HG02840 (cell line): ENCODE results near the gene SESN2.

ENCODE experiments used
- ATAC-seq: cut with Tn5 transposase; IDR thresholded peaks from one replicate; pipeline ENCODE4 v1.9.1; 2021; ENCODE audit warnings: mild to moderate bottlenecking, moderate library complexity, moderate number of reproducible peaks; ENCODE audit not compliant: unreplicated experiment, low FRiP score

Gene SESN2

GRCh38 chr1:28259252-28259933 is at the start of gene SESN2:
SESN2 (plus strand) TSS chr1:28259518; CDS start chr1:28259848, 330 bp downstream.
- peak; percentile 90 for ATAC-seq

DNA sequence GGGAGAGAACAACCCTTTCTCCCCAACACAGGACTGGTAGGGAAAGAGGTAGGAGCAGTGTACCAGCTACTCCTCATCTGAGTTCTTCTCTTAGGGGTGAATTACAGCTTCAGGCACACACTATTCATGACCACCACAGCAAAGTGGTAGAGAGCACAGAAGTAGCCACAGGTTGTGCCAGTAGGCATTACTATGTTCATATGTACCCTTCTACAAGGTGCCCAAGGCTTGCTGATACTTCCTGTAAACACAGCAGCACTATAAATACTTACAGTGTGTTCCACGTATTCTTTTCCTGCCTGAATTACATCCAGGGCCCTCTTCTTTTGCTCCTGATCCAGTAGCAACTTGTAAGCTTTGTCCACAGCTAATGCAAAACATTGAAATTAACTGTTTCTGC is 49.6 kb upstream of the SESN2 start:
- ATAC-seq, result no peak

- ATAC-seq, result no peak
These were observed 46.0 kb upstream of the SESN2 start for GRCh38 chr1:28213315-28213714.

- no peak for ATAC-seq
These were observed 30.2 kb upstream of the SESN2 start for GRCh38 chr1:28229089-28229488.

DNA sequence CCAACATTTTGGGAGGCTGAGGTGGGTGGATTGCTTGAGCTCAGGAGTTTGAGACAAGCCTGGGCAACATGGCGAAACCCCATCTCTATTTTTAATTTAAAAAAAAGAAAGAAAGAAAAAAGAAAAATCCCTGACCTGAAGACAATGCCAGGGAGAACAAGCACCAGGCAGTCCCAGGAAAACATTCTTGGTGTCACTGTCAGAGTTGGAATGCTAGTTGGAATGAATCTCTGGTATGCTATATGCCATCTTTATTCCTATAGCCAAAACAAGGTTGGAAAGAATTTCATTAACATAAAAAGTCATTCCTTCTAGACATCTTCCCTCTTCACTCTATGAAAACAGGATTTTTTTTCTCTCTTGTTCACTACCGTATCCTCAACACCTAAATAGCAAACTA is 29.3 kb upstream of the SESN2 start:
- ATAC-seq, result no peak

DNA sequence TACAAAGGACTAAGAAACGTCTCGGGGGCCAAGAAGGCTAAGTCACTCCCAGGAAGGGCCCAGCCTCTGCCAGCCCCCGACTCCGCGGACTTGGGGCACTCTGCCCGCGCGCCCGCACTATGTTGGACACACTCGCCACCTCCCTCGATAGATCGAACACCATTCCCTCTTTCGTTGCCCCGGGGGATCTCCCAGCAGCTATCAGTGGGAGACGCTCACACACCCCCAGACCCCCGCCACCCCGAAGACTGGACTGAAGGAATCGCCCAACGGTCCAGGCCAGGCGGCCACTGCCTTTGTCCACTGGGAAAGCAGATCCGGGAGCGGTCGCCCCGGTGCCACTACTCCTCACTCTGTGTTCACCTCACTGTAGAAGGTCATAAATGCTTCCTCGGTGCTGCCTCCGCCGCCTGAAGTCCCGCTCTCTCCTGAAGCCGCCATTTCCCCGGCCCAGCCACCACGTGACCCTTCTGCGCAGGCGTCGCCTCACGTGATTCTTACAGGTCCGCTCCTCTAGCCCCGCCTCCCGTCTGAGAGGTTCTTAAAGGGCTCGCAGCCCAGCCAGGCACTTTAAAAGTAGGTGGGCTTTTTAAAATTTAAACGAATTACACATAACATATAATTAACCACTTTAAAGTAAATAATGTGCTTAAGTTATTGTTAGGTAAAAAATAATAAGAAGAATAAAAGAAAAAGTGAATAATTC is 26.6 kb upstream of the SESN2 start, which contains the start of gene DNAJC8:
TSS of gene DNAJC8 (minus strand) at position 472 of the 706 bp plus-strand sequence. CDS start at position 441, 31 bp downstream.
- no peak for ATAC-seq

DNA sequence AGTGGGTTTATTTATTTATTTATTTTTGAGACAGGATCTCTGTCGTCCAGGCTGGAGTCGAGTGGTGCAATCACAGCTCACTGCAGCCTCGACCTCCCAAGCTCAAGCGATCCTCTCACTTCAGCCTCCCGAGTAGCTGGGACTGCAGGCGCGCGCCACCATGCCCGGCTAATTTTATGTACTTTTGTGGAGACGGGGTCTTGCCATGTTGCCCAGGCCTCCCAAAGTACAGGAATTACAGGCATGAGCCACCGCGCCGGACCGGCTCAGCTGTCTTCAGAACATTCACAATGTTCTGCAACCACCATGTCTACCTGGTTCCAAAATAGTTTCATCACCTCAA is 26.1 kb upstream of the SESN2 start:
- ATAC-seq, result no peak

- ATAC-seq, result peak; percentile 86
These were observed 23.3 kb upstream of the SESN2 start, which contains the start of gene ATP5IF1 for GRCh38 chr1:28235755-28236655. ATP5IF1 (plus strand) TSS chr1:28236124; CDS start chr1:28236184, 60 bp downstream.

DNA sequence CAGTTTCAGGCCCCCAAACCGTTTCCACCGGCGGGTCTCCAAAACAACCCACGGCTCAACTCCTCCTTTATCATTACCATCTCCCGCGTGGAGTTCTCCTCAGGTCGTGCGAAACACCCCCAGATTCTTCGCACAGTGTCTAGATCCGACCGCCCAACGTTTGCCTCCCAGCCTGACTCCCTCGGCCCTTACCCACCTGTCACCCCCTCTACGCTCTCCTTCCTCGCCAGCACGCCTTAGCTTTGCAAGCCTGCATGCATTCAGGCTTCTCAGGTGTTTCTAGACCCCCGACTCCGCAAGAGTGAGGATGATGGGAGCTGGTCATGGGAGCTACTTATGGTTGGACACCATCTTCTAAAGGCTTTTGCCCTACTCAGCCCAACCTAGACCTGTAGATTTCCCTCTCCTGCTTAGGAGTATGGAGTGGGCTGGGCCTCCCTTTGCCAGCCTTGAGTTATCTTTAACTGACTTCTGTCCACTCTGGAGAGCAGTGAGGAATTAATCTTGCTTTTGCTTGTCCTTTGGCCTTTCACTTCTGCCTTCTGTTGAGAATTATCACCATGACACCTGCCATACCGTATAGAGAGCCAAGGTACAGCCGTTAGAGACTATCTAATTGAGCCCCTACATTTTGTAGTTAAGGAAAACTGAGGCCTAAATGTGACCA is 22.5 kb upstream of the SESN2 start:
- ATAC-seq, result no peak

- no peak for ATAC-seq
These were observed 20.3 kb upstream of the SESN2 start for GRCh38 chr1:28239004-28239403.

GRCh38 chr1:28240024-28240423 is 19.3 kb upstream of the SESN2 start:
- no peak for ATAC-seq

DNA sequence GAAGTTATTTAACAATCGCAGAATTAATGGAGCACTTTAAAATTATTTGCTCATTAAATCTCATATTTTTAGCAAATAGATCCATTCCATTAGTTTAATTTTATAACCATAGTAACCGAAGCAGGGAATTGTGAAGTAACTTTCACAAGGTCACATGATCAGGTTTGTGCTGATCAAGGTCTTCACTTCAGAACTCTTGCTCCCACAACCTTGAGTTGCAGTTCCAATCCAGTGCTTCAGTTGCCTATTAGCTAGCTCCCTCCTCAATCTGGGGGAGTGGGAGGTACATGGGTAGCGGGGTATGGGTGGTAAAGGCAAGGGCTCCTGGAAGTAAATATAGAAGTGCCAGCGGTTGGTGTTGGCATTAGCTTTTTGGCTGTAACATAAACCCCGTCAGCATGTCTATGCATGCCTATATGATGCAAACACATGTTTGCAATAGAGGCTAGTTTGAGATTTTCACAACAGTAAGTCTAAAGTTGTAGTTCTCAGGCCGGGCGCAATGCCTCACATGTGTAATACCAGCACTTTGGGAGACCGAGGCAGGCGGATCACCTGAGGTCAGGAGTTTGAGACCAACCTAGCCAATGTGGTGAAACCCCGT is 17.6 kb upstream of the SESN2 start:
- no peak for ATAC-seq

GRCh38 chr1:28243685-28244311 is 15.5 kb upstream of the SESN2 start:
- ATAC-seq, result no peak

- ATAC-seq, result no peak
These were observed 14.6 kb upstream of the SESN2 start for GRCh38 chr1:28244549-28245251.

DNA sequence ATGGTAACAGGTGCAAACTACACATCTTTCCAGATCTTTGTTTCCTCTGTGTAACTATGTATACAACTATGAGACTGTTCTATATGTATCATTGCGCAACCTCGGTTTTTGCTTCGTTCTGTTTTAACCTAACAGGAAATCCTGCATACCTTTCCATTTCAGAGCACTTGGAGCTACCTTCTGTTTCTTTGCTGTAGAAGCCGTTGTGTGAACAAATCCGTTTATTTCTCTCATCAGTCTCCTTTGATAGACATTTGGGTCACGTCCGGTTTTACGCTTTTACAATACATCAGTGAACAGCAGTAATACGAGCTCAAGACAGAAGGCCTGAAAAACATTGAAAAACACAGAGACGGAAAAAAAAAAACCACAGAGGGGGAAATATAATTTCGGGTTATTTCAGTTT is 12.9 kb upstream of the SESN2 start:
- ATAC-seq, result no peak

DNA sequence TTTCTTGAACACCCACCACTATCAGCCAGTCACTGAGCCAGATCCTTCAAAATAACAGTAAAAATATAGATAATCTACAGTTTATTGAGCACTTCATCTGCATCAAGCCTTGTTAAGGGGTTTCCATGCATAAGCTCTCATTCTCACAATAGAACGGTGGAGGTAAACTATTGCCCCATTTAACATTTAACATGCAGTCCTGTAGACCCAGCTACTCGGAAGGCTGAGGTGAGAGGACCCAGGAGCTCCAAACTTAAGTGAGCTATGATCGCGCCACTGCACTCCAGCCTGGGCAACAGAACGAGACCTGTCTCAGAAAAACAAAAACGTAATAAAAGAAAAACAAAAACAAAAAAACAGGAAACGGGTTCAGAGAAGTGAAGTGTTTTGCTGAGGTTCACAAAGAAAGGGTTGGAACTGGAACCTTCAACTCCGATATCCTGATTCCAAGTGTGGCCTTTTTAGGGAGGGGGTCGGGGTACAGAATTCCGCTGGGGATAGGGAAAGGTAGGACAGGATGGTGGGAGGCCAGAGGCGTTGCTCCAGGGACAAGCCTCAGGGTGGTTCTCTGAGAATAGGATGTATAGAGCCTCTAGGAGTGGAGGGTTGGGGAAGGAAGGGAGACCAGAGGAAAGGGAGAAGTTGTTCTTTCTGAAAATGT is 11.6 kb upstream of the SESN2 start:
- no peak for ATAC-seq

DNA sequence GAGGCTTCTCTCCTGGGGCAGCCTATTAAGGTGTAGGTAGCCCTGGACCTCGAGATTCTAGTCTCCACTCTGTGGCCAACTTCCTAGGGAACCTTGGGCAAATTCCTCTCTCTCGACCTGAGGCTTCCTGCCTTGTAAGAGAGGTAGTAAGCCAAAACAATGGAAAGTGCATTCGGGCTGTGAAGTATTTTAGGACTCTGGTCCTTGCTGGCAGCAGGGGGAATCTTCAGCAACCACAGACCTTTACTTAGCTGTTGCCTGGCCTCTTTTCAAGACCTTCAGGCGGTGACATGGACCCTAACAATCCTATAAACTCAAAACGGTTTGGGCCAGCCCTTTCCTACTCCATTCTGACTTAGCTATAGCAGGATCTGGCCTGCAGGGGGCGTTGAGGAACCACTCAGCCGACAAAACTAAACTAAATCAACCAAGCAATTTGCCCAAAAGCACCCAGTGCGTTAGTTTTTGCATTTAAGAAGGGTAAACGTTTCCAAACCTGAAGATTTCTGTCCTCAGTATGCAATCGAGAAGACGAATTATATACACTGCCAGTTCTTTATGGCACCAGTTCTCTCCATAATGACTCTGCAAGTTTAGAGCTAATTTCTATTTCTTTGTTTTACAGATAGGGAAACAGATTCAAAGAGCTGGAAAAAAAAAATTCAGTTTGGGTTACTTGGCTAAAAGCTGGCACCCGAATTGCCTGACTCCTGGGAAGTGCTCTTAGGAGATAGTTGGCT is 10.9 kb upstream of the SESN2 start:
- ATAC-seq, result no peak
